SK-N-SH treated with all-trans-retinoic acid at 6 μM for 48 hours (cell line): ENCODE results near the gene ZCCHC17.

Experiments
- ARNTL ChIP-seq: fragments of 450-650 bp; formaldehyde crosslinking; IDR thresholded peaks from 2 replicates; pipeline ENCODE4 v1.5.0; 2020; ENCODE audit warnings: low read depth, mild to moderate bottlenecking, moderate library complexity, borderline replicate concordance
- CREB5 ChIP-seq: fragments of 250-450 bp; sonication (Bioruptor Pico); IDR thresholded peaks from 2 replicates; pipeline ENCODE4 v1.5.1; 2020; ENCODE audit warnings: low read depth, mild to moderate bottlenecking, moderate library complexity
- CSRNP3 ChIP-seq: fragments of 250-450 bp; sonication (Bioruptor Pico); IDR thresholded peaks from 2 replicates; pipeline ENCODE4 v1.5.1; 2021; ENCODE audit warnings: mild to moderate bottlenecking, moderate library complexity
- OSR1 ChIP-seq: fragments of 250-450 bp; sonication (Bioruptor Pico); IDR thresholded peaks from 2 replicates; pipeline ENCODE4 v1.8.0; 2022; ENCODE audit warnings: moderate library complexity, mild to moderate bottlenecking, inconsistent platforms
- PPARA ChIP-seq: fragments of 250-450 bp; sonication (Bioruptor Pico); IDR thresholded peaks from 2 replicates; pipeline ENCODE4 v1.5.0; 2020; ENCODE audit warnings: mild to moderate bottlenecking, borderline replicate concordance
- RARB ChIP-seq: fragments of 250-450 bp; sonication (Bioruptor Pico); IDR thresholded peaks from 2 replicates; pipeline ENCODE4 v1.8.0; 2021; ENCODE audit warnings: mild to moderate bottlenecking, moderate library complexity
- SNAI2 ChIP-seq: fragments of 250-450 bp; sonication (Bioruptor Pico); IDR thresholded peaks from 2 replicates; pipeline ENCODE4 v1.5.0; 2020; ENCODE audit warnings: mild to moderate bottlenecking, moderate library complexity
- TOX ChIP-seq: fragments of 250-450 bp; sonication (Bioruptor Pico); IDR thresholded peaks from 2 replicates; pipeline ENCODE4 v1.8.0; 2021; ENCODE audit warnings: mild to moderate bottlenecking, moderate library complexity, borderline replicate concordance
- ZFP3 ChIP-seq: fragments of 250-450 bp; sonication (Bioruptor Pico); IDR thresholded peaks from 2 replicates; pipeline ENCODE4 v1.5.0; 2020; ENCODE audit warnings: mild to moderate bottlenecking, moderate library complexity
- ZNF70 ChIP-seq: fragments of 450-650 bp; formaldehyde crosslinking; IDR thresholded peaks from 2 replicates; pipeline ENCODE4 v1.5.0; 2020; ENCODE audit warnings: mild to moderate bottlenecking, moderate library complexity
- TF ChIP-seq, protein P1 (sequence below): fragments of 250-450 bp; sonication (Bioruptor Pico); IDR thresholded peaks from 2 replicates; pipeline ENCODE4 v1.8.0; 2020; ENCODE audit warnings: mild to moderate bottlenecking, moderate library complexity, borderline replicate concordance

GRCh38 chr1:31370021-31370420, 73.2 kb downstream of the ZCCHC17 start:
- TF ChIP-seq ARNTL (CRISPR knock-in tag) = no peak
- no peak for TF ChIP-seq ZNF70 (CRISPR knock-in tag)
- TF ChIP-seq OSR1 (CRISPR knock-in tag) = no peak
- no peak for TF ChIP-seq RARB (CRISPR knock-in tag)
- TF ChIP-seq, protein P1, sequence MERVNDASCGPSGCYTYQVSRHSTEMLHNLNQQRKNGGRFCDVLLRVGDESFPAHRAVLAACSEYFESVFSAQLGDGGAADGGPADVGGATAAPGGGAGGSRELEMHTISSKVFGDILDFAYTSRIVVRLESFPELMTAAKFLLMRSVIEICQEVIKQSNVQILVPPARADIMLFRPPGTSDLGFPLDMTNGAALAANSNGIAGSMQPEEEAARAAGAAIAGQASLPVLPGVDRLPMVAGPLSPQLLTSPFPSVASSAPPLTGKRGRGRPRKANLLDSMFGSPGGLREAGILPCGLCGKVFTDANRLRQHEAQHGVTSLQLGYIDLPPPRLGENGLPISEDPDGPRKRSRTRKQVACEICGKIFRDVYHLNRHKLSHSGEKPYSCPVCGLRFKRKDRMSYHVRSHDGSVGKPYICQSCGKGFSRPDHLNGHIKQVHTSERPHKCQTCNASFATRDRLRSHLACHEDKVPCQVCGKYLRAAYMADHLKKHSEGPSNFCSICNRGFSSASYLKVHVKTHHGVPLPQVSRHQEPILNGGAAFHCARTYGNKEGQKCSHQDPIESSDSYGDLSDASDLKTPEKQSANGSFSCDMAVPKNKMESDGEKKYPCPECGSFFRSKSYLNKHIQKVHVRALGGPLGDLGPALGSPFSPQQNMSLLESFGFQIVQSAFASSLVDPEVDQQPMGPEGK (CRISPR knock-in tag) = no peak
- no peak for TF ChIP-seq CSRNP3 (CRISPR knock-in tag)
- TF ChIP-seq ZFP3 = no peak
- TF ChIP-seq CREB5 (CRISPR knock-in tag) = no peak
- no peak for TF ChIP-seq PPARA
- no peak for TF ChIP-seq SNAI2 (CRISPR knock-in tag)
- no peak for TF ChIP-seq TOX
